HG03442 (cell line): ENCODE measurements around the gene SLC12A9.
A peak's percentile ranks its signal among the peaks of the same experiment; 100 is the strongest.

Experiments used
- ATAC-seq: cut with Tn5 transposase; IDR thresholded peaks from one replicate; pipeline ENCODE4 v1.9.1; 2021; ENCODE audit warnings: mild to moderate bottlenecking, moderate library complexity; ENCODE audit not compliant: unreplicated experiment

Gene SLC12A9

DNA sequence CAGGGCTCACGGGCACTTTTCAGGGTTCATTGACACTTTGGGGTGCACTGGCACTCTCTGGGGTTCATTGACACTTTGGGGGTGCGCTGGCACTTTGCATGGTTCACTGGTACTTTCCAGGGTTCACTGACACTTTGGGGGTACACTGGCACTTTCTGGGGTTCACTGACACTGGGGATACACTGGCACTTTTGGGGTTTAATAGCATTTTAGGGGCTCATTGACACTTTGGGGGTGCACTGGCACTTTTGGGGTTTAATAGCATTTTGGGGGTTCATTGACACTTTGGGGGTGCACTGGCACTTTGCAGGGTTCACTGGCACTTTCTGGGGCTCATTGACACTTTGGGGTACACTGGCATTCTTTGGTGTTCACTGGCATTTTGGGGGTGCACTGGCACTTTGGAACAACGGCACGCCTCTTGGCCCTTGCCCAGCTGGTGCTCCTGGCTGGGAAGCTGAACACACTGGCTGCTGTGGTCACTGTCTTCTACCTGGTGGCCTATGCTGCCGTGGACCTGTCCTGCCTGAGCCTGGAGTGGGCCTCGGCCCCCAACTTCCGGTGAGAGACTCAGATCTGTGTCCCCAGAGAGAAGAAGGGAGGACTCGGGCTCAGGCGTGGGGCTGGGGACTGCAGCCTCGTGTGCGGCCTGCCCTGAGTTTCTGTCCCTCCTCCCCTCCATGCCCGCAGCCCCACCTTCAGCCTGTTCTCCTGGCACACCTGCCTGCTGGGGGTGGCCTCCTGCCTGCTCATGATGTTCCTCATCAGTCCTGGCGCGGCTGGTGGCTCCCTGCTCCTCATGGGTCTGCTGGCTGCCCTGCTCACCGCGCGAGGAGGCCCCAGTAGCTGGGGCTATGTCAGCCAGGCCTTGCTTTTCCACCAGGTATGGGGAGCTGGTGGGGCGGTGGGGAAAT is 8.4 kb downstream of the SLC12A9 start:
- ATAC-seq: no peak

DNA sequence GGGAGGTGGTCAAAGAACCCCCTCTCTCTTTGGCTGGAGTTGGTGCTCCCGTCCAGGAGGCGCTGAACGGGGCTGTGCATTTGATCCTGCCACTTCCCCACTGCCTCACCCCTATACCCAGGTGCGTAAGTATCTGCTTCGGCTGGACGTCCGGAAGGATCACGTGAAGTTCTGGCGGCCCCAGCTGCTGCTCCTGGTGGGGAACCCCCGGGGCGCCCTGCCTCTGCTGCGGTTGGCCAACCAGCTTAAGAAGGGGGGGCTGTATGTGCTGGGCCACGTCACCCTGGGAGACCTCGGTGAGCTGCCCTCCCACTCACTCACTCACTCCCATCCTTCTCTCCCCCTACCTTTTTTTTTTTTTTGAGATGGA is 9.1 kb downstream of the SLC12A9 start:
- ATAC-seq: no peak

DNA sequence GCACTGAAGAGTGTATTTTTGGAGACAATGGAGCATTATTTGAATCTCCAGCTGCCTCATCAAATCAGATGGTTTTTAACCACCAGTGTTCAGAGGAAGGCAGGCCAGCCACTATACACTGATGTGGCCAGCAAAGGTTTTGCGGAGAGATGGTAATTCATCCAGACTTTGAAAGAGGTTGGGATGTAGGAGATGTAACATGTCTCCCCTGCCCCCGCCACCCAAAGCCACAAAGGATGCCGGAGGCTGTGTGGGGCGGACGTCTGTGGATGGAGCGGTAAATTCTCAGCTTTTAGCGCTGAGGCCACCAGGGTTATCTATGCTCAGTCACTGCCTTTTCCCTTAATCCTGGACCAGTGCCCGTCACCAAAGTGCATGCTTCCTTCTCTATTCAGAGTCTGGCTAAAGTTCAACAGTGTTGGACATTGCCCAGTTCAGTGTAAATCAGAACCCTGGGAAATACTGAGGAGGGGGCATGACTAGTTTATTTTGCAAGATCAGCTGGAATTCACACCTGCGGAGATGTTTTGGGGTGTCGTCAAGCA is 11.0 kb downstream of the SLC12A9 start:
- ATAC-seq: no peak

- no peak for ATAC-seq
Observed at GRCh38 chr7:100864263-100864845, 11.8 kb downstream of the SLC12A9 start.

GRCh38 chr7:100865372-100865911 is 12.9 kb downstream of the SLC12A9 start:
- no peak for ATAC-seq

GRCh38 chr7:100865938-100866728 is 13.6 kb downstream of the SLC12A9 start:
- no peak for ATAC-seq

- no peak for ATAC-seq
Observed at GRCh38 chr7:100866729-100867039, 14.2 kb downstream of the SLC12A9 start.

DNA sequence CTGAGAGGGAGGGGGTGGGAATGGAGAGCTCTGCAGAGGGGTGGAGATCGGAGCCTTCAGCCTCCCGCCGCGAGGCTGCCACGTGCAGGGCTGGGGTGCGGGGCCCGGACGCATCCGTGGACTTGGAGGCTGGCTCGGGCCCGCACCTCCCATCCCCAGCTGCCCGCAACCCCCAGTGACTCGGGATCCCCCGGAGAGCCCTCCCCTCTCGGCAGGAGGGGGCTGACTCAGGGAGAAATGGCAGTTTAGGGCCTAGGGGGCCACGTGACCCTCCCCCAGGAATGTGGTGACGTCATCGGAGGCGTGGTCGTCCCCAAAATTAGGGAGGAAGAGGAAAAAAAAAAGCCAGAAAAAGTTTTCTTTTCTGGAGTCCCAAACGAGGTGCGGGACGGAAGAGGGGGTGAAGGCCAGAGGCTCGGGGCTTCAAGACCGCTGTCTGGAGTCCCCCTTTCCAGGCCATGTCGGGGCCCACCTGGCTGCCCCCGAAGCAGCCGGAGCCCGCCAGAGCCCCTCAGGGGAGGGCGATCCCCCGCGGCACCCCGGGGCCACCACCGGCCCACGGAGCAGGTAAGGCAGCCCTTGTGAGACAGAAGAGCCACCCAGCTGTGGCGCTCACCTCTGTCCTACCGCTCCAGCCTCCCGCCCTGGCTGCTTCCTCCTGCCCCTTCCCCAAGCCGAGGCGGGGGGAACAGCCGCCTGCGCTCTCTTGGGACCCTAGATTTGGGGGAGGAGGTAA is 14.7 kb downstream of the SLC12A9 start, which contains the start of gene TRIP6:
TSS of gene TRIP6 (plus strand) at position 348 of the 736 bp plus-strand sequence. CDS start at position 459, 111 bp downstream.
- peak; percentile 40 for ATAC-seq

DNA sequence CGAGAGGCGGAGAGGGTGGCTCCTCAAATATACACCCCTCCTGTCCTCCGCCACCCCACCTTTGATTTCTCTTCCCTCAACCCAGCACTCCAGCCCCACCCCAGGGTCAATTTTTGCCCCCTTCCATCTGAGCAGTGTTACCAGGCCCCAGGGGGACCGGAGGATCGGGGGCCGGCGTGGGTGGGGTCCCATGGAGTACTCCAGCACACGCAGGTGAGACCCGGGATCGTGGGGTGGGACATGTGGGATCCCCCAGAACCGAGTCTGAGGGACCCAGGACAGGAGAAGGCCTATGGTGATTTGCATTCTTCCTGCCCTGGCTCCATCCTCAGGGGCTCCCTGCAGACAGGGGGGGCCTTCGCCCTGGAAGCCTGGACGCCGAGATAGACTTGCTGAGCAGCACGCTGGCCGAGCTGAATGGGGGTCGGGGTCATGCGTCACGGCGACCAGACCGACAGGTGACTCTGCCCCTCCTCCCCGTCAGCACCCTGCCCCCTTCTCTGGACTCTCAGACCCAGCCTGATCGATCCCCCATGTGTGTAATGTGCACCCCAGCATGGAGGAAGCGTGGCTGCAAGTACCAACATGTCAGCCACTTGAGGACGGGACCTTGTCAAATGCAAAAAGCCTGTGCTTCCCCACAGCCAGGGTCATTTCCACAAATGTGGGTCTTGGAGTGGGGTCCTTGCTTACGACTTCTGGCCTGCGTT is 15.4 kb downstream of the SLC12A9 start:
- ATAC-seq: peak; percentile 10

- ATAC-seq: no peak
Observed at GRCh38 chr7:100873599-100874299, 21.2 kb downstream of the SLC12A9 start.

DNA sequence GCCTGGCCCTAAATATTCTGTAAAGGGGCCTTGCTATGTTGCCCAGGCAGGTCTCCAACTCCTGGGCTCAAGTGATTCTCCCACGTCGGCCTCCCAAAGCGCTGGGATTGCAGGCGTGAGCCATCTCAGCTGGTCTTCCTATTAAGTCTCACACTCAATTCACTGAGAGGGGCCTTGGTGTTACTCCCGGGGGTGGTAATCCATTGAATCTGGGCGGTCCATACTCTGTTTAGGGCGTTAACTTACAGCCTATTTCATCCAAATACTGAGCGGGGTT is 21.7 kb downstream of the SLC12A9 start:
- no peak for ATAC-seq

GRCh38 chr7:100874577-100875355 is 22.3 kb downstream of the SLC12A9 start, which contains the start of gene SRRT:
TSS of gene SRRT (plus strand) at chr7:100875103. CDS start at chr7:100875591, 488 bp downstream.
- ATAC-seq: peak; percentile 92

GRCh38 chr7:100875356-100875751 is 22.8 kb downstream of the SLC12A9 start:
- ATAC-seq: peak; percentile 25

DNA sequence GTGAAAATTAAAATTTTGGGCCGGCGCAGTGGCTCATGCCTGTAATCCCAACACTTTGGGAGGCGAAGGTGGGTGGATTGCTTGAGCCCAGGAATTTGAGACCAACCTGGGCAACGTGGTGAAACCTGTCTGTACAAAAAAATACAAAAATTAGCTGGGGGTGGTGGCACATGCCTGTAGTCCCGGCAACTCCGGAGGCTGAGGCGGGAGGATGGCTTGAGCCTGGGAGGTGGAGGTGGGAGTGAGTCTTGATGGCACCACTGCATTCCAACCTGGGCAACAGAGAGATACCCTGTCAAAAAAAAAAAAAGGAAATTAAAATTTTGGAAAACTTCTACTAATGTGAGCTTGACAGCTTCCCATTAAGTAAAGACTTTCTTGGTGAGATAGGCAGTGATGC is 25.5 kb downstream of the SLC12A9 start:
- ATAC-seq: no peak

GRCh38 chr7:100878685-100879084 is 26.2 kb downstream of the SLC12A9 start:
- ATAC-seq: no peak

- no peak for ATAC-seq
Observed at GRCh38 chr7:100879685-100880261, 27.3 kb downstream of the SLC12A9 start.

DNA sequence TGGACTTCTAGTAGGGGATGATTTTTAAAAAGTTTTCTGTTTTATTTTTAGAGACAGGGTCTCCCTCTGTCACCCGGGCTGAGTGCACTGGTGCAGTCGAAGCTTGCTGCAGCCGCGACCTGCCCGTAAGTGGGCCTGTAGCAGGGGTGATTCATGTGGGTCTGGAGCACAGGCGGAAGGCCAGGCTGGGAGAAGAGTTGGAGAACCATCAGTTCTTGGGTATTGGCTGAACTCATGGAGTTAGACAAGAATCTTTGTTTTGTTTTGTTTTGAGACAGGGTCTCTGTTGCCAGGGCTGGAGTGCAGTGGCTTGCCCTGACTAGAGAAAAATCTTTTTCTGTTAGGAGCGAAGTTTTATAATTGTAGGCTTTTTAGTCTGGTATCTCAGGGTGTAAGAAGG is 28.1 kb downstream of the SLC12A9 start:
- no peak for ATAC-seq

- no peak for ATAC-seq
Observed at GRCh38 chr7:100881136-100881535, 28.6 kb downstream of the SLC12A9 start.
